ENCODE results near the gene ATP2B2.

ATP2B2 gene

DNA sequence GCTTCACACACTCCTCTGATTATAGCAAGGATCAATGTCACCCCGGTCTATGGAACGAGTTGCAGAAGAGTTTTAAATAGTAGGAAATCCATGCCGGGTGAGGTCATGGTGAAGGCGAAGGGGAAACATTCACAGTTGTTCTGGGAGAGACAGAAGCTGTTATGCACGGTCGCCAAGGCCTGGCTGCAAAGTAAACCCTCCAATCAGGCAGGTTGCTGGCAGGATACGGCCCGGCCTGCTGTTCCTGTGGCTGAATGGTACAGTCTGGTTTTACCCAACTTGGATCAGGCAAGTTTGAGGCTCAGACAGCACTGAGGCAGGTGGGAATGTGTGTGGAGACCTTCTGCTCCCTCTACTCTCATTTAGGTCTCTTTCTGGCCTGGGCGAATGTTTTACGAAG, 45.3 kb upstream of the ATP2B2 start:
- H3K9me3 ChIP-seq (ENCODE audit: insufficient read depth, low read length) = no peaks in the 10 kb centered on the region
- H3K27me3 ChIP-seq (ENCODE audit: insufficient read depth, insufficient read length) = no peaks in the 10 kb centered on the region
- H3K9ac ChIP-seq (ENCODE audit: insufficient read length, low read depth) = no peak overlapping the region
- H3K4me3 ChIP-seq (ENCODE audit: insufficient read length, low read depth) = no peak overlapping the region
- no peak for DNase-seq (ENCODE audit: low read depth, low spot score)
- peaks cover 7% of the 10 kb centered on the region for H3K4me1 ChIP-seq (ENCODE audit: insufficient read depth, insufficient read length)
- no peak for TF ChIP-seq SUZ12 (IDR thresholded peaks at IDR 0.05; ENCODE audit: extremely low read depth, insufficient read depth, insufficient read length)
- TF ChIP-seq YY1 (IDR thresholded peaks at IDR 0.05; ENCODE audit: insufficient read depth, insufficient read length) = no peak
- no peak for TF ChIP-seq ZNF274 (IDR thresholded peaks at IDR 0.05; ENCODE audit: low read depth, low read length)
- H3K36me3 ChIP-seq (ENCODE audit: insufficient read depth, insufficient read length, low read length) = no peaks in the 10 kb centered on the region

DNA sequence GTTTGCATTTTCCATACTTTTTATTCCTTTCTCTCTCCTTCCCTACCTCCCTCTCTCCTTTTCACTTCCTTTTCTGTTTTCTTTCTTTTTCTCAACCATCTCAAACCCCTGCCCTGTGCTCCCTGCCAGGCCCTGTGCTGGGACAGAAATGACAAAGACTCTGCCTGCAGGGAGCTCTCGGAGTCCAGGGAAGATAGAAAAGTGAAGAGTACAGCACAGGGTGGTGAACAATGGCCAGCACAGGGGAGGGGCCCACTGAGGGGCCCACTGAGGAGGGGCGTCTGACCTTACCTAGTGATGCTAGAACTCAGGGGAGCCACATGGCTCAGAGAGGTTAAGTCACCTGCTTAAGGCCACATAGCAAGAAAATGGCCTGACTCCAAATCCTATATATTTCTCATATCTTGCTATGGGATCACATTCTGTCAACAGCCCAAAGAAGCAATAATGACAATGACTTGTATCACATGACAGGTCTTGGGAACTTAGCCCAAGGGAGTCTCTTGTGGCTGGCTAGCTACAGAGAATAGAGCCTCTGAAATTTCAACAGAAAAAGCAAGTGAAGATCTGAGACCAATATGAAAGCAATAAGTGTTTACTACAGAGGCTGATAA, 44.3 kb upstream of the ATP2B2 start:
- peaks cover 7% of the 10 kb centered on the region for H3K4me1 ChIP-seq (ENCODE audit: insufficient read depth, insufficient read length)
- H3K27me3 ChIP-seq (ENCODE audit: insufficient read depth, insufficient read length) = no peaks in the 10 kb centered on the region
- no peak for TF ChIP-seq SUZ12 (IDR thresholded peaks at IDR 0.05; ENCODE audit: extremely low read depth, insufficient read depth, insufficient read length)
- TF ChIP-seq YY1 (IDR thresholded peaks at IDR 0.05; ENCODE audit: insufficient read depth, insufficient read length) = no peak
- no peak for TF ChIP-seq ZNF274 (IDR thresholded peaks at IDR 0.05; ENCODE audit: low read depth, low read length)
- DNase-seq (ENCODE audit: low read depth, low spot score) = no peak
- H3K9ac ChIP-seq (ENCODE audit: insufficient read length, low read depth) = no peak overlapping the region
- no peaks in the 10 kb centered on the region for H3K36me3 ChIP-seq (ENCODE audit: insufficient read depth, insufficient read length, low read length)
- no peak overlapping the region for H3K4me3 ChIP-seq (ENCODE audit: insufficient read length, low read depth)
- no peaks in the 10 kb centered on the region for H3K9me3 ChIP-seq (ENCODE audit: insufficient read depth, low read length)

DNA sequence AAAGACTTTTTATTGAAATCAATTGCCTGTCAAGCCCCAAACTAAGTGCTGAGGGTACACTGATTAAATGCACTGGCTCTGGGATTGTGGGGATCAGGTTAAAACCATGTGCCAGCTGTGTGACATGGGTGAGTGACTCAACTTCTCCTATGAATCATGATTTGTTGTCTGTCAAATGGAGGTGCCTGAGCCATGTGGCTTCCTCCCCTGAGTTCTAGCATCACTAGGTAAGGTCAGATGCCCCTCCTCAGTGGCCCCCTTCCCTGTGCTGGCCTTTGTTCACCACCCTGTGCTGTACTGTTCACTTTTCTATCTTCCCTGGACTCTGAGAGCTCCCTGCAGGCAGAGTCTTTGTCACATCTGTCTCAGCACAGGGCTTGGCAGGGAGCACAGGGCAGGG, 43.6 kb upstream of the ATP2B2 start:
- Histone ChIP-seq H3K27me3 (ENCODE audit: insufficient read depth, insufficient read length) (no peaks in the 10 kb centered on the region), H3K36me3 (ENCODE audit: insufficient read depth, insufficient read length, low read length) (no peaks in the 10 kb centered on the region), H3K9me3 (ENCODE audit: insufficient read depth, low read length) (no peaks in the 10 kb centered on the region), H3K4me3 (ENCODE audit: insufficient read length, low read depth) (no peak overlapping the region), H3K9ac (ENCODE audit: insufficient read length, low read depth) (no peak overlapping the region), H3K4me1 (ENCODE audit: insufficient read depth, insufficient read length) (peaks cover 3% of the 10 kb centered on the region)
- no peak for DNase-seq (ENCODE audit: low read depth, low spot score)
- TF ChIP-seq YY1 (IDR thresholded peaks at IDR 0.05; ENCODE audit: insufficient read depth, insufficient read length) (no peak), SUZ12 (IDR thresholded peaks at IDR 0.05; ENCODE audit: extremely low read depth, insufficient read depth, insufficient read length) (no peak), ZNF274 (IDR thresholded peaks at IDR 0.05; ENCODE audit: low read depth, low read length) (no peak)

DNA sequence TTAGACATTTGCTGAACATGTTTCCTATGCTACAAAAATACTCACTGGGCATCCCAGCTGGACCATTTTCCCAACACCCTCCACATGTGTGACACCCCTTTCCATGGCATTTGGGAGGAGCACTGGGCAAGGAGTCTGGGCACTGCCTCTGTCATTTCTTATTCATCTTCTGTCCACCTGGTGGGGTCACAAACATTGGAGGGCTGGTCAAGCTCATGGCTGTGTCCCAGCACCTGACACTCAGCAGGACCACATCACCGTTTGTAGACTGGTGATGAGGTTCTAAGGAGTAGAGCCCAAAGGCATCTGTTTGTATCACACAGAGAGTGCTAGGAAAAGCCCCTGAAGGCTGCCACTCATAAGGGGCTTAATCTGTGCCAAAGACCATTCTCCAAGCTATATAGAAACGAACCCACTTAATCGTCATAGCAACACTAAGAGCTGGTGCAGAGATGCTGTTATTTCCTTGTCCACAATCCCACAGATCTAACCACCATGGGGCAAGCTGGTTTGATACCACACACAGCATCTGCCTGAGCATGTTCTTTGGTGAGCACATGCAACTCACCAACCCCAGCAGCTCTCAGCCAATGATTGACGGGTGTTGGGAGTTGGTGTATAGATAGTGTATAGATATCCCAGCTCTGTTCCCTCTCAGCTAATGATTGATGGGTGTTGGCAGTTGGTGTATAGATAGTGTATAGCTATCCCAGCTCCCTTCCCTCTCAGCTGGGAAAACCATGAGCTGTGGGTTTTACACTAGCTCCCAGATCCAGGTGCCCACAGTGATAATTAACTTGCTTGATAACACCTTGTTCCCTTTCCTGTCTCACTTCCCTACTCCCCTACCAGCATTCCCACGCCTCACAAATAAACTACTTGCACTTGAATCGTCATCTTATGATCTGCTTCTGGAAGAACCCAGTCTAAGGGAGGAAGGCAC, 42.7 kb upstream of the ATP2B2 start:
- TF ChIP-seq YY1 (IDR thresholded peaks at IDR 0.05; ENCODE audit: insufficient read depth, insufficient read length) (no peak), ZNF274 (IDR thresholded peaks at IDR 0.05; ENCODE audit: low read depth, low read length) (no peak), SUZ12 (IDR thresholded peaks at IDR 0.05; ENCODE audit: extremely low read depth, insufficient read depth, insufficient read length) (no peak)
- H3K36me3 ChIP-seq (ENCODE audit: insufficient read depth, insufficient read length, low read length) = no peaks in the 10 kb centered on the region
- no peaks in the 10 kb centered on the region for H3K27me3 ChIP-seq (ENCODE audit: insufficient read depth, insufficient read length)
- H3K9ac ChIP-seq (ENCODE audit: insufficient read length, low read depth) = no peak overlapping the region
- H3K9me3 ChIP-seq (ENCODE audit: insufficient read depth, low read length) = peaks cover under 1% of the 10 kb centered on the region; the same call in 1 of the 2 replicates
- H3K4me3 ChIP-seq (ENCODE audit: insufficient read length, low read depth) = no peak overlapping the region
- peaks cover 3% of the 10 kb centered on the region for H3K4me1 ChIP-seq (ENCODE audit: insufficient read depth, insufficient read length)
- DNase-seq (ENCODE audit: low read depth, low spot score) = no peak

DNA sequence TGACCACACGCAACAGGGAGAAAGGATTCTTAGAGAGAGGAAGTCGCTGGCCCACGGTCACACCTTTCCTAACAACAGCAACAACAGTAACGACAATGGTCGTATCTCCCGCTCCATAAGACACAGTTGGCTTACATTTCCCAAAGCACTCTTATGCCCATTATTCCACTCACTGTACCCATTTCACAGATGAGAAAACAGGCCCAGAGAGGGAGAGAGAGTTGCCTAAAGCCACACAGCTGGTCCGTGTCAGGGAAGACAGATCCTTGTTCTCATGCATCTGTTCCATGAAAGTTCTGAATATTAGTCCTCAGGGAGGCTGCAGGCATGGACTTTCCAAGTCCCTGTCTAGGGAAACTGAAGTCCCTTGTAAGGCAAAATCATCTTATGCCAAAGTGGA, 42.0 kb upstream of the ATP2B2 start:
- Histone ChIP-seq H3K4me3 (ENCODE audit: insufficient read length, low read depth) (no peak overlapping the region), H3K9ac (ENCODE audit: insufficient read length, low read depth) (no peak overlapping the region), H3K27me3 (ENCODE audit: insufficient read depth, insufficient read length) (no peaks in the 10 kb centered on the region), H3K36me3 (ENCODE audit: insufficient read depth, insufficient read length, low read length) (no peaks in the 10 kb centered on the region), H3K9me3 (ENCODE audit: insufficient read depth, low read length) (peaks cover 7% of the 10 kb centered on the region), H3K4me1 (ENCODE audit: insufficient read depth, insufficient read length) (no peaks in the 10 kb centered on the region)
- DNase-seq (ENCODE audit: low read depth, low spot score) = no peak
- no peak for TF ChIP-seq ZNF274 (IDR thresholded peaks at IDR 0.05; ENCODE audit: low read depth, low read length)
- no peak for TF ChIP-seq SUZ12 (IDR thresholded peaks at IDR 0.05; ENCODE audit: extremely low read depth, insufficient read depth, insufficient read length)
- no peak for TF ChIP-seq YY1 (IDR thresholded peaks at IDR 0.05; ENCODE audit: insufficient read depth, insufficient read length)

DNA sequence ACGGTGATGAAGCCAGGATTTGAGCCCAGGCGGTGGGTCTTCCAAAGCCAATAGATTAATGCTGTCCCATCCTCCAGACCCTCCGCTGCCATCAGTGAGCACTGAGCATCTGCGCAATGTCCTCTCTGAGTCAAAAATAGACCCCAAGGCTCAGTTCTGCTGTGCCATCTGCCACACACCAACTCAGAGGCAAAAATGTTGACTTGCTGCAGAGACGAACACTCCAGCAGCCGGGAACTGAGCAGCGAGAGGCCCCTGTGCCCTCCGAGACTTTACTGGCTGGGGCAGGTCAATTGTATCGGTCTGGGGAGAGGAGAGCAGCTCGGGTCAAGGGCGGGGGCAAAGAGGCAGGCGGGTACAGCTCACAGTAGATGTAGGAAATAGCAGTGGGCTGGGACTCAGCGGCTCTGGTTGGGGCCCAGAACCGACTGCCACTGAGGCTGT, 41.5 kb upstream of the ATP2B2 start:
- Histone ChIP-seq H3K27me3 (ENCODE audit: insufficient read depth, insufficient read length) (no peaks in the 10 kb centered on the region), H3K4me3 (ENCODE audit: insufficient read length, low read depth) (no peak overlapping the region), H3K4me1 (ENCODE audit: insufficient read depth, insufficient read length) (no peaks in the 10 kb centered on the region), H3K9ac (ENCODE audit: insufficient read length, low read depth) (no peak overlapping the region), H3K36me3 (ENCODE audit: insufficient read depth, insufficient read length, low read length) (no peaks in the 10 kb centered on the region), H3K9me3 (ENCODE audit: insufficient read depth, low read length) (peaks cover 12% of the 10 kb centered on the region)
- TF ChIP-seq ZNF274 (IDR thresholded peaks at IDR 0.05; ENCODE audit: low read depth, low read length) = no peak
- TF ChIP-seq YY1 (IDR thresholded peaks at IDR 0.05; ENCODE audit: insufficient read depth, insufficient read length) = no peak
- no peak for TF ChIP-seq SUZ12 (IDR thresholded peaks at IDR 0.05; ENCODE audit: extremely low read depth, insufficient read depth, insufficient read length)
- DNase-seq (ENCODE audit: low read depth, low spot score) = no peak

DNA sequence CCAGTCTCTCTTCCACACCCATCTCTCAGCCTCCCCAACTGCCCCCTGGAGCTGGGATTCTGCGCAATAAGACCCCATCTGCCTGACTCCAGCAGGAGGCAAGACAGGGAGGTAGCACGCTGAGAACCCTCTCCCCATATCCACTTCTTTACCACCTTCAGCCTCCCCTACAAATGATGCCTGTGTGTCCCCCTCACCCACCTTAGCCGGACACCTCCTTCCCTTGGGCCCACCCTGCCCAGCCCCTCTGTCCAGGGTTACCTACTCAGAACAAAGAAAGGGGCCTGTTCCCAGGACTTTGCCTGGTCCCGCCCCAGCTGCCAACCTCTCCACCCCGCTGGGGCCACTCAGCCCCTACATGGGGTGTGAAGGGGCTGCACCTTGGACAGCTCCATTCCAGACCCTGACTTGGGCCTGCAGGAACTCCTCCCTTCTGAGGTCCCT, 40.8 kb upstream of the ATP2B2 start:
- no peaks in the 10 kb centered on the region for H3K4me1 ChIP-seq (ENCODE audit: insufficient read depth, insufficient read length)
- TF ChIP-seq YY1 (IDR thresholded peaks at IDR 0.05; ENCODE audit: insufficient read depth, insufficient read length) (no peak), ZNF274 (IDR thresholded peaks at IDR 0.05; ENCODE audit: low read depth, low read length) (no peak)
- no peak for DNase-seq (ENCODE audit: low read depth, low spot score)
- H3K36me3 ChIP-seq (ENCODE audit: insufficient read depth, insufficient read length, low read length) = no peaks in the 10 kb centered on the region
- H3K9me3 ChIP-seq (ENCODE audit: insufficient read depth, low read length) = peaks cover 12% of the 10 kb centered on the region
- H3K27me3 ChIP-seq (ENCODE audit: insufficient read depth, insufficient read length) = no peaks in the 10 kb centered on the region
- H3K4me3 ChIP-seq (ENCODE audit: insufficient read length, low read depth) = no peak overlapping the region
- no peak overlapping the region for H3K9ac ChIP-seq (ENCODE audit: insufficient read length, low read depth)
